Measurements from ENCODE around the gene RIMS4.

Gene RIMS4

DNA sequence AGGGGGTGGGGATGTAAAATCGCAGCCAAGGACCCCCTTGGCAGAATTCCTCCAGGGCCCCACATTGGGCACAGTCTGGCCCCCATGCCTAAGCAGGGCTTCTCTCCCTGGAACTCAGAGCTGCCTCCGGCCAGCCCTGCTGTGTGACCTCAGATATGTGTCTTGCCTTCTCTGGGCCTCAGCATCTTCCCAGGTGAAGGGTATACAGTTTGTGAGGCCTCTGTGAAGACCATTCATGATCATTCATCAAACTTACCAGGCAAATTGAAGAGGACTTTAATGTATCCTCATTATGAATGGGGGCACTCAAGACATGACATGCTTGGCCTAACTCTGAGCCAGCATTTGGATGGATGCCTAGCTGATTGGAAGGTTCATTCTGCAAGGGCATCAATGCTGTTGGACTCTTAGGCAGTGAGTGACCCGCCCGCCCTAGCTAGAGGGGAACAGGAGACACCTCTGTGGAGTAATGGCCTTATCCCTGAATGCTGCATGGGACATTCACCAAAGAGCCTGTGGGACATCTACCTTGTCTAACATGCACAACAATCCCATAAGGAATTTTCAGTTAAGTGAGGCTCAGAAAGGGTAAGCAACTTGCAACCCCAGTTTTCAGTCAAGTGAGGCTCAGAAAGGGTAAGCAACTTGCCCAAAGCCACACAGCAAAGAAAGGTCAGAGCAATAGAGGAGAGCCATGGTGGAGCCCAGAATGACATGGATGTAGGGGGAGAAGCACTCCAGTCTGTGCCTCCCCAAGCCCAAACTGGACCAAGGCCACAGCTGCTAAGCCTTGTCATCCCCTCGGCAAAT is 94.6 kb downstream of the RIMS4 start:
- no peak for DNase-seq

DNA sequence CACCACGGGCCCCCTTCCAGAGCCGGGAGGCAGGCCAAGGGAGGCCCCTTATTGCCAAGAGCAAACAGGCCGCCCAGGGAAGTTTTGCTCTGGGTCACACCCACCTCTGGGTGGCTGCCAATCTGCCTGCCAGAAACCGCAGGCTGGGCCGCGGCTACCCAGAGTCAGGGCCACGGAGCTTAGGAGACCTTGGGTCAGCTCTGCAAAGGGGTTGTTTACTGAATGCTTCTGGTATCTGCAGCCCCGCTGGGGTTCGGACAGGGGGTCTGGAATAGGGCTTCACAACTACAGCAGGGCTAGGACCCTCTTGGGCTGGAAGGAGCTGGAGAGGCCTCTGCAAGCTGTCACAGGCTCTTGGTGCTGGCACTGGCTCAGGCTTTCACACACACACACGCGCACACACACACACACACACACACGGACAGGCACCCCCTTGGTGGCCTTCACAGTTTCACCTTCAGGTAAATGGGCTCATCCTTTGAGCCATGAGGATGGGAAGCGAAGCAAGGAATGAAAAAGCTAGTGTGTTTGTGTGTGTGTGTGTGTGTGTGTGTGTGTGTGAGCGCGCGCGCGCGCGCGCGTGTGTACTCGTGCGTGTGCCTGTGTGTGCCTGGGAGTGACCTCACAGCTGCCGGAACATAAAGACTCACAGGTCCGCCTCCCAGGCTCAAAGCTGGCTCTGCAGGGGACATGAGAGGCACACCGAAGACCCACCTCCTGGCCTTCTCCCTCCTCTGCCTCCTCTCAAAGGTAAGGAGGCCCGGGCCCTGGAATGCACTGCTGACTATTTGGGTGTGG is 95.4 kb downstream of the RIMS4 start, which contains the start of gene CCN5:
CCN5 (plus strand) TSS at position 669 of the 798 bp plus-strand sequence; CDS start at position 691, 22 bp downstream.
- no peak for DNase-seq

DNA sequence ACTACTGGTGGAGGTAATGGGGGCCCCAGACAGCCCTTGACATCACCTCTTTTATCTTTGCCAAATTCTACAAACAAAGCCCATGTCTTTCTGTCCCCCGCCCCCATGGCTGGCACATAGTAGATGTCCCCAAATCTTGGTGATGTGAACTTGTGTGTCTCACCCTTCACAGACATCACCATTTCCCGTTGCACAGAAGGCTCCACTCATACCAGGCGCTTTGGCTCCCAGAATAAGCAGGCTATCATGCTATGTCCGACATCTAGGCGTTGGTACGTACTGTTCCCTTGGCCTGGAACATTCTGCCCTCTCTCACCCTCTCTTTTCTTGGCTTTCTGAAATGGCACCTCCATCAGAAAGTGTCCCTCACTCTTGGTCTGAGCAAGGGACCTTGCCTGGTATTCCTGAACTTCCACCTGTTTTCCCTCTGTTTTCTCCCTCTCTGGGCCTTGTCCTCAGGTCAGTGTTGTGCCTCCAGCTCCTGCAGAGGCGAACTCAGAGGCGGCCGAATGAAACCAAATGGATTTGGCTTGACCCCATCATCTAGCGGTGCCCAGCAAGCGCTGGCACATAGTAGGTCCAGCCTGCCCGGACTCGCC is 96.1 kb downstream of the RIMS4 start:
- no peak for DNase-seq

DNA sequence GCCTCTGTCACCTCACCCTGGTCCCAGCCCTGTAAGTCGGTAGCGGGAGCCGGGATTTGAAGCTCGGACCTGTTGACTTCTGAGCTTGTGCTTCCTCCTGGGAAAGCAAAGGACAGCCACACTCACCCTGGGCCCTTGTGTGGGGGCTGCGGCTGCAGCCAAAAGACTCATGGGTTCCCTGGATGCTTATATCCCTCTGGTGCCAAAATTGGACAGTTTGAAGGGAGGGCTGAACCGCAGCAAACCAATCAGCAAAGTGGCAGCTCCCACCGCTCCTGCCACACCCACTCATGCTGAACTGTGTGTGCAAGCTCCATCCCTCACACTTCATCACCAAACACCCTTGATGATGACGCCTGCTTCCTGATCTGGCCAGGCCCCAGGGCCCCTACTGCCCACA is 99.1 kb downstream of the RIMS4 start:
- no peak for DNase-seq

DNA sequence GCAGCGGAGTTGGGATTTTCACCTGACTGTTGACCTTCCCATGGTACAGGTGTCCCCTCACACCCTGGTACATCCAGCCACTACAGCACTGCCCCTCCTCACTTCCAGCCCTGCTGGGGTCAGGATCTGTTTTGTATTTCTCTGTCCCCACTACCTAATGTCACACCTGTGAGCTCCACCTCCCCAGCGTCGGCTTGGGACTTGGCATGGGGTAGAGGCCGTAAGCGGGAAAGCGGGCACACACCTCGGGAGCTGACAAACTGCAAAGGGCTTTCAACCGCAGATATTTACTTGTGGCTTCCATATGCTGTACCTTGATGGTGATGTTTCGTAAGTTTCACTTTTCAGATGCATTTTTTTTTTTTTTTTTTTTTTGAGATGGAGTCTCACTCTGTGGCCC is 100.5 kb downstream of the RIMS4 start:
- no peak for DNase-seq

DNA sequence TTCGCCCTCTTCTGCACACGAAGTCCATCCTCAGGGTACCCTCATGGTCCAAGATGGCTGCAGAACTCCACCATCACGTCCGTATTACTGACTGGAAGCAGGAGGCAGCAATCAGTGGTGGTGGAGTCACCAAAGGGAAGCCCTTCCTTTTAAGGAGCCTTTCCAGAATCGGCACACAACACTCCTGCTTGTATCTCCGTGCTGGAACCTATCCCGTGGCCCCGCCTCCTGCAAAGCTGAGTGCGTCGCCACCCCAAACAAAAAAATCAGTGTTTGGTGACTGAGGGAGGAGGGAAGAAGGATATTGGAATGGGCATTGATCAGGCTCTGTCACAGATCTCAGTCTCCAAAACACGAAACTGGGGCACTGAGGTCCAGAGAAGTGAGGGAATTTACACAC is 101.0 kb downstream of the RIMS4 start:
- no peak for DNase-seq

DNA sequence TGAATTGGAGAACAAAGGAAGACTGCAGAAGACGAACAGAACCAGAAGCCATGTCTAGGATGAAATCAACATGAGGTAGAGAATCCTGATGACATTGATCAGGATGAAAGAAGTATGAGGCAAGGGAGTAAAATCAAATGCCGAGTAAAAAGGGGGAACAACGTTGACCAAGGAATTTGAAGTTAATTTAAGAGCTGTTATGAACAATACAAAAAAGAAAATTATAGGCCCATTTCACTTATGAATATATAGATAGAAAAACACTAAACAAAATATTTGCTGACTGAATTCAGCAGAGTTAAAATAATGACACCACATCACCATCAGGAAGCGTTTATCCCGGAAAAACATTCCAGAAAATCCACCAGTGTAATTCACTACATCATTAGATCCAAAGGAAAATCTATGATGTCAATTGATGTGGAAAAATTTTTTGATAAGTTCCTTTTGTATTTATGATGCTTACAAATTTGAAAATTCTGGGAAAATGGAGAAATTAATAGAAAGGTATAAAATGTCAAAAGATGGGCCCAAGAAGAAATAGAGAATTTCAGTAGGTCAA is 103.2 kb downstream of the RIMS4 start:
- DNase-seq, result no peak

DNA sequence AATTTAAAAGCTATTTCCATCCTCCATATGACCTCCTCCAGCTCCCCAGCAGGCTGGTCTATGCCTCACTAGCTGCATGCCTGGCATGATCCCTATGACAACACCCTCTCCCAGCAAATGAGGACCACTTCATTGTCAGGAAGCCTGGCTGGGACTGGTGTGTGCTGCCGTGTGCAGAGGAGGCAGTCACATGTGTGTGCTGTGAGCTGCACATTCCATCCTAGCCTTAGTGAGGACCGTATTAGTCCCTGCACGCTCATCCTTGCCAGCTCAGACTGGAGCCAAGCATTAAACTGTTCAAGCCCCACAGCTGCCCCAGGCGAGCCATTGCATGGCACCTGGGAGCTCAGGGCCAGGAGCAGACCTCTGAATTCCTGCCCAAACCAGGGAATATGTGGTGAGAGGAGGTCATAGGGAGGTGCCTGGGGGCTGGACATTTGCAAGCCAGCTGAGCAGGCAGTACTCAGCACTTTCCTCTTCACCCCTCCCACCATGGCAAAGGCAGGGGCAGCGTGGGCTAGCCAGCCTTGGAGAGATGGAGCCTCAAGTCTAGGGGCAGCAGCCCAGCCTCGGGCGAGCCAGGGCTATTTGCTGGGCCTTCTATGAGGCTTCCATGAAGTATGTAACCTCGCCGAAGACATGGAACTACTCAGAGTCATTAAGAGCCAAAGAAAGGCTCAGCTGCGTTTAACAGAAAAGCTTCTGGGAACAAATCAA is 103.9 kb downstream of the RIMS4 start:
- no peak for DNase-seq

DNA sequence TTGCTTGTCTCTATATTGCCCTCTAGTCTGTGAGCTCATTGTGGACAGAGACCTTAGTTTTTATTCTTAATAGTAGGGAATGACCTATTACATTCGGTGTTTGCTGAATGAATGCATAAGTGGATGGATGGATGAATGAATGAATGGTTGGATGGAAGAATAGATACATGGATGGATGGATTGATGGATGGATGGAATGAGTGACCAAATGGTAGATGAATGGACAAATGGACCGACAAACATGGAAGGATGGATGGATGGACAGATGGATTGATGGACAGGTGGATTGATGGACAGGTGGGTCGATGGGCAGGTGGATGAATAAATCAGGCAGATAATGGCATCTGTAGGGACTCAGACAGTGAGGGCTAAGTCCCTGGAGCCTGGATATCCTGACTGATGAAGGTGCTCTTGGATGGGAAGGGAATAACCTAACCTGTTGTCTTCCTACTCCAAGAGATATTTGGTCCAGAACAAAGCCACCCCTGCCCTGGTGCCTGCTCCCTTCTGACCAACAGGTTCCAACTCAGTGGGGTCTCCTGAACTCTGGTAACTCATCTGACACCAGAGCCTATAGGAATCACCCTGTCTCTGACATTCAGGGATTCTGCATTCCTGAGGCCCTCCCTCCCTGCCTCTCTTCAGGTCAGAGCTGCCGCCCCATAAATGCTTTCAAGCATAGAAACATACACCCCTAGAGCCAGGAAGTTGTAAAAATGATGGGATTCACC is 104.8 kb downstream of the RIMS4 start:
- no peak for DNase-seq

DNA sequence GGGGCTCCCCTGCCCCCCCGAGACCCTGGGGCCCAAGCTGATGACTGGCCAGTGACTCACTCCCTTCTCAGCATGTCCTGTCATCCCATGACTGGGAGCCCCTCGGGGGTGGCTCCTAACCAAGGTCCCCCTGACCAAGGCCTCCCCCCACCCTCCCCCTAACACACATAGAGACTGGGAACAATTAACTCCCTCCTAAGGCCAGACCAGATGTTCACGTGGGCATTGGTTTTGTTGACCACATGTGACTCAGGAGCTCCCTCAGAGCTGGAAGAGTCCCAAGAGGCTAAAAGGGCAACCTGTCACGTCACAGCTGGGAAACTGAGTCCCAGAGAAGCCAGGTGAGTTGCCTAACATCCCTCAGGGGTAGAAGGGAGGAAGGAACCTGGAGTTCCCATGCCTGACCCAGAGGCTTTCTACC is 105.8 kb downstream of the RIMS4 start:
- DNase-seq, result no peak

DNA sequence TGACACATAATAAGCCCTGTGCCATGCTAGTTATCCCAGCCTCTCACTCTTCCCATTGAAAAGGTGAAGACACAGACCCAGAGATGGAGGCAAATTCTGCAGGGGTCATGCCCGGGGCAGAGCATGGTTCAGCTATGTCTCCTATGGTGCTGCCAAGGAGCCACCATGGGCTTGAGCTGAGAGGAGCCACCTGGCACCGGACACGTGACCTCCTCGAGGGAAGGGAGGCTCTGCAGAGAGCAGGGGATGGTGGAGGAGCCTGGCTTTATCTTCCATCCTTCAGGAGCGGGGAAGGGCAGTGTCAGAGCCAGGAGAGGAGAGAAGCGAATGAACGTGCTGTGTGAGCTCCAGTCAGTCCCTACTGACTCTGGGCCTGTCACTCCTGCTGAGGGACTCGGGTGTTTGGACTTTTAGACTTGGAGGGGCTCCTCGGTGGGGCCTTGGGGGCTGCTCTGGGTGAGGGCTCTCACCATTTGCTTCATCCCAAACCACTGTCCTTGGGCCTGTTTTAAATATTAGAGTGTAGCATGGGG is 106.3 kb downstream of the RIMS4 start:
- no peak for DNase-seq

DNA sequence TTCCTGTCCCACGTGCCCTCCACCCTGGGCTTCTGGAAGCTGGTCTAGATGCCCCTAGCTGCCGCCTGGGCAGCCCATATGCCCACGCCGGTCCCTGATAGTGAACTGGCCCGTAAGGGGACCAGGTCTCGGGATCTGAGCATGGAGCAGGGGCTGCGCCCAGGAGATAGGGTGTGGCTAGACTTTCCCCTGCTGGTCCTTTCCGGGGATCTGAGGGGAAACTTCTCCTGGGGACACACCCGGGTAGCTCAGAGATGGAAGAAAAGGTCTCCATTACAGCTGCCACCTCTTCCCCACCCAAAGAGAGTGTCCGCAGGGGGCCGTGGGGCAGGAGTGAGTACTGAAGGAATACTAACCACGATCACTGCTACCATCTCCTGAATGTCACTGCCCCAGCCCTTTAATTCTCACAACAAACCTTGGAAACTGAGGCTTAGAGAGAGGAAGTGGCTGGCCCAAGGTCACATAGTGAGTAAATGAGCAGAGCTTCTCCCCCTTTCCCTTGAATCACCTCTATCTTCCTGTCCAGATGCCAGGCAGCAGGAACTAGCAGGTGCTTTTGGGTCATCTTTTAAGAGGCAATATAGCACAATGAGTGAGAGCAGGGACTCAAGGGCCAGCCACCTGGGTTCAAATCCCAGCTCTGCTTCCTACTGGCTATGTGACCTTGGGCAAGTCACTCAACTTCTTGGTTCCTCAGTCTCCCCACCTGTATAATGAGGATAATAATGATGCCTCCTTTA is 107.0 kb downstream of the RIMS4 start:
- DNase-seq, result no peak

DNA sequence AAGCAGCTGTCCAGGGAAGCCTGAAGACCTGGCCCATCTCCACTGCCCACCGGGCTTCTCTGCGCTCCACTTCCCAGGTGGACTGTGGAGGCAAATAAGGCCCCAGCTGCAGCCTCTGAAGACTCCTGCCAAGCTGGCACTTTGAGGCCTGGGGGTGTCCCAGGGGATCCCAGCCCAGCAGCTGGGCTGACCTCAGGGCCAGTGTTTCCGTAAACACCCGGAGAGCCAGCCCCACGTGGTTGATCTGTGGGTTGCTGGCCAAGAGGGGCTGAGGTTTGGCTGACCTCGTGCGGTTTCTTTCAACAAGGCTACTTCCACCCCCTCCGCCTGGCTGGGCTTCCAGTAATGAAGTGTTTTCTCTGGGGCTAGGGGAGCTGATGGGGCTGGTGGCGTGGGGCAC is 107.6 kb downstream of the RIMS4 start:
- no peak for DNase-seq

DNA sequence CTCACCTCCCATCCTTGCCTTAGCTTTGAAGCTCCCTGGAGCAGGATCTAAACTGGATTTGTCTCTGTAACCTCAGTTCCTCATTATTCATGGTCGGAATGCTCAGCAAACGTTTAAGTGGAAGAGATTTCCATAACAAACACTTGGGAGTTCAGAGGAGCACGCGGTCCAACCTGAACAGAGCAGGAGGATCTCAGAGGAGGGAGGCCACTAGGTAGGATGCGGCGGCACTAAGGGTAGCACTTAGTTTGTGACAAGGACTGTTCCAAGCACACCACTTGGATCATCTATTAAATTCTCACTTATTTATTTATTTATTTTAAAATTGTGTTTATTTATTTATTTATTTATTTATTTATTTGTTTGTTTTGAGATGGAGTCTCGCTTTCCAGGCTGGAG is 108.5 kb downstream of the RIMS4 start:
- no peak for DNase-seq
